GM10266 (cell line): ENCODE results near the gene LUC7L.
"Not testable (repeated sequence)": the region's sequence is repeated elsewhere in the genome, so short reads cannot be mapped to it uniquely, and the experiment has no call there.

Experiments used
- DNase-seq: peaks from one replicate; pipeline ENCODE4 v3.0.0; 2012; ENCODE audit errors: extremely low spot score
- CTCF ChIP-seq: IDR thresholded peaks from 2 replicates; pipeline ENCODE4 v1.5.1; 2012; ENCODE audit warnings: mild to moderate bottlenecking, low read depth; ENCODE audit not compliant: control insufficient read depth, insufficient read depth; ENCODE audit errors: missing control alignments

The LUC7L gene

GRCh38 chr16:162271-162991 lies 66.8 kb downstream of the LUC7L start:
- no peak for TF ChIP-seq CTCF
- DNase-seq, result no peak

GRCh38 chr16:160691-161190 lies 68.5 kb downstream of the LUC7L start:
- no peak for TF ChIP-seq CTCF
- no peak for DNase-seq

GRCh38 chr16:160242-160641 lies 69.0 kb downstream of the LUC7L start:
- DNase-seq, result not testable (repeated sequence)

DNA sequence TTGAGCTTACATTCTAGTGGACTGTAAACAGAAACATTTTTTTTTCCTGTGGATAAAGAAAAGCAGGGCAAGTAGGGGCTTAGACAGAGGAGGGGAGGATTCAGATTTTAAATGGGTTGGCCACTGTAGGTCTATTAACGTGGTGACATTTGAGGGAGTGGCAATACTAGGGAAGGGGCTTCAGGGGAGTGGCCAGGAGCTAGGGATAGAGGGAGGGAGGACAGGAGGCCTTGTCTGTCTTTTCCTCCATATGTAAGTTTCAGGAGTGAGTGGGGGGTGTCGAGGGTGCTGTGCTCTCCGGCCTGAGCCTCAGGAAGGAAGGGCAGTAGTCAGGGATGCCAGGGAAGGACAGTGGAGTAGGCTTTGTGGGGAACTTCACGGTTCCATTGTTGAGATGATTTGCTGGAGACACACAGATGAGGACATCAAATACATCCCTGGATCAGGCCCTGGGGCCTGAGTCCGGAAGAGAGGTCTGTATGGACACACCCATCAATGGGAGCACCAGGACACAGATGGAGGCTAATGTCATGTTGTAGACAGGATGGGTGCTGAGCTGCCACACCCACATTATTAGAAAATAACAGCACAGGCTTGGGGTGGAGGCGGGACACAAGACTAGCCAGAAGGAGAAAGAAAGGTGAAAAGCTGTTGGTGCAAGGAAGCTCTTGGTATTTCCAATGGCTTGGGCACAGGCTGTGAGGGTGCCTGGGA lies 70.0 kb downstream of the LUC7L start:
- TF ChIP-seq CTCF, result no peak
- no peak for DNase-seq

DNA sequence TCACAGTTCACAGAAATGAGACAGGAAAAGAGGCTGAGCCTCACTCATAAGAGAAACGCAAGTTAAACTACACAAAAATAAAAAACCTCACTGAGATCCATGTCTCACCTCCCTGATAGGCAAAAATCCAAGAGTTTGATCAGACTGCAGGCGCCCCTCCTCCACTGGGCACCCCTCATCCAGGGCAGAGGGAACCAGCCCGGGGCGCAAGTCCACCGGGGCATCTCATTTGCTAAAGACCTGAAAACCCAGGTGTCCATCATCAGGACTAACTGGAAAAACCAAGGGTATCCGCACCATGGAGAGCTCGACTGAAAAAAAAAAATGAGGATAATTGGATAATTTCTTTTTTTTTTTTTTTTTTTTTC lies 74.2 kb downstream of the LUC7L start:
- no peak for TF ChIP-seq CTCF
- DNase-seq, result no peak

DNA sequence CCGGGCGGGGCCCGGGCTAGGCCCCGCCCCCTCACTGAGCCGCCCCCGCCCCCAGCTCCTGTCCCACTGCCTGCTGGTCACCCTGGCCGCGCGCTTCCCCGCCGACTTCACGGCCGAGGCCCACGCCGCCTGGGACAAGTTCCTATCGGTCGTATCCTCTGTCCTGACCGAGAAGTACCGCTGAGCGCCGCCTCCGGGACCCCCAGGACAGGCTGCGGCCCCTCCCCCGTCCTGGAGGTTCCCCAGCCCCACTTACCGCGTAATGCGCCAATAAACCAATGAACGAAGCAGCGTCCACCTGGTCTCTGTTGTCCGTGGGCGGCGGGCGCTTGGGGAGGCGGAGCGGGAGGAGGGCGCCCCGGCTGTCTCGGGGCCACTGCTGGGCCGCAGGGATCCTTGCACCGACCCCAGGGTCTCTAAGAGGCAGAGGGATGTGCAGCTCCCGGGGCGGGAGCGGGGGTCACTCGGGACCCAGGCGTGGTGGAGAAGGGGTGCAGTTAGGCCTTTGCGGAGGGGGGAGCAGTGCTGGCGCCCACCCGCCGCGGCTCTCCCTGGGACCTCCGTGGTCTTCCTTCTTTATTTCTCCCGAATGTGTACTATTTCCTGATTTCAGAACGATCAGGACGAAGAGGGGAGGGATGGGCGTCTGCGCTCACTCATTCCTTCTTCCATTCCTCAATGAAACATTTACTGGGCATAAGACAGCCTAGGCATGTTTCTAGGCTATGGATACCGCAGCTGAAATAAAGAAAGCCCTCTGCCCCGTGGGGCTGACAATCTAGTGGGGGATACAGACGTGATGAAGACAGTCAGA lies 74.8 kb downstream of the LUC7L start:
- no peak for TF ChIP-seq CTCF
- DNase-seq, result peak; percentile 81

DNA sequence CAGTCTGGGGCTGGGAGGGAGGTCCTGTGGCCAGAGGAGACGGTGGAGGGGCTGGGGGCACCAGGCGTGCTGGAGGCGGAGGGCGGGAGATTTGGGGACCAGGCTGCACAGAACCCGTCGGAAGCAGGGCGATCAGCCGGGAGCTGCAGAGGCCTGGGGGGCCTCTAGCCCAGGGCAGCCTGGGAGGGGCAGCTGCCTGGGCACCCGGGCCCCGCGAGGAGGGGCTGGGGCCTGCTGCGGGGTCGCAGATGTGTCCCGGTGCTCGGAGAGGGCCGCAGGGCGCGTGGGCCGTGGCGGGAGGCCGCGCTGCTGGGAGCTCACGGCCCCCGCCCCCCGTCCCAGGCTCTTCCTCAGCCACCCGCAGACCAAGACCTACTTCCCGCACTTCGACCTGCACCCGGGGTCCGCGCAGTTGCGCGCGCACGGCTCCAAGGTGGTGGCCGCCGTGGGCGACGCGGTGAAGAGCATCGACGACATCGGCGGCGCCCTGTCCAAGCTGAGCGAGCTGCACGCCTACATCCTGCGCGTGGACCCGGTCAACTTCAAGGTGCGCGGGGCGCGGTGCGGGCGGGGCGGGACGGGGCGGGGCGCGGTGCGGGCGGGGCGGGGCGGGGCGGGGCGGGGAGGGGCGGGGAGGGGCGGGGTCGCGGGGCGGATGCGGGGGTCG lies 75.6 kb downstream of the LUC7L start:
- not testable (repeated sequence) for DNase-seq

GRCh38 chr16:153129-153521 lies 76.1 kb downstream of the LUC7L start:
- not testable (repeated sequence) for DNase-seq
